Measurements from ENCODE around the gene GCSH.

Gene GCSH

DNA sequence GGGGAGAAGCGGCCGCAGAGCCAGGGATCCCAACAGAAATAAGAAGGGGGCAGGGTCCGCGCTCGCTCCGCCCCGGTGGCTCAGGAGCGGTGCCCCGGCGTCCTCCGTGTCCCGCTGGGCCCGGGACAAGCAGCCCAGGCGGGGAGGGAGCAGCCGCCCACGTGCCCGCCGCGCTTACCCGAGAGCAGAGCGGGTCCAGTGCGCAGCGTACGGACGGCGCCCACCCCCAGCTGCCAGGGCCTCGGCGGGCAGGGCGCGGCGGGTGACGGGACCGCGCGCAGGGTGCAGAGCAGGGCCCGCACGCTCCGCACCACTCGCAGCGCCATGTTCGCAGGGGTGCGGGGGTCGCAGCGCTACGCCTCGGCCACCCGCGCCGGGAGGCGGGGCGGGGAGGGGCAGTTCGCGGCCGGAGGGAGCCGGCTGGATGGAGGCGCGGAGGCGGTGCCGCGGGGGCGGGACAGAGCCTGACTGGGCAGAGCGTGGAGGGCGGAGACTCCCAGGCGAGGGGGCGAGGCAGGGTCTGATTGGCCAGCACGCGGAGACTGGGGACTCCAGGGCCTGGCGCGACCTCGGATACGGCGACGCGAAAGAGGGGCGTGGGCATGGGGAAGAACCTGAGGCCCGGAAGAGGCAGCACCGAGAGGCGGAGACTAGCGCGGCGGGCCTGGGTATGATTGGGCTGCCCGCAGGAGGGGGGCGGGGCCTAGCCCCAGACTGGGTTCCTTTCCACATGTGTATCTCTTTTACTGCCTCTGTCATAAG lies at the start of gene GCSH:
GCSH (minus strand) TSS at position 443 of the 762 bp plus-strand sequence; CDS start at position 326, 117 bp downstream.
- TF ChIP-seq, protein P1, sequence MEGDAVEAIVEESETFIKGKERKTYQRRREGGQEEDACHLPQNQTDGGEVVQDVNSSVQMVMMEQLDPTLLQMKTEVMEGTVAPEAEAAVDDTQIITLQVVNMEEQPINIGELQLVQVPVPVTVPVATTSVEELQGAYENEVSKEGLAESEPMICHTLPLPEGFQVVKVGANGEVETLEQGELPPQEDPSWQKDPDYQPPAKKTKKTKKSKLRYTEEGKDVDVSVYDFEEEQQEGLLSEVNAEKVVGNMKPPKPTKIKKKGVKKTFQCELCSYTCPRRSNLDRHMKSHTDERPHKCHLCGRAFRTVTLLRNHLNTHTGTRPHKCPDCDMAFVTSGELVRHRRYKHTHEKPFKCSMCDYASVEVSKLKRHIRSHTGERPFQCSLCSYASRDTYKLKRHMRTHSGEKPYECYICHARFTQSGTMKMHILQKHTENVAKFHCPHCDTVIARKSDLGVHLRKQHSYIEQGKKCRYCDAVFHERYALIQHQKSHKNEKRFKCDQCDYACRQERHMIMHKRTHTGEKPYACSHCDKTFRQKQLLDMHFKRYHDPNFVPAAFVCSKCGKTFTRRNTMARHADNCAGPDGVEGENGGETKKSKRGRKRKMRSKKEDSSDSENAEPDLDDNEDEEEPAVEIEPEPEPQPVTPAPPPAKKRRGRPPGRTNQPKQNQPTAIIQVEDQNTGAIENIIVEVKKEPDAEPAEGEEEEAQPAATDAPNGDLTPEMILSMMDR (IDR thresholded peaks at IDR 0.05; ENCODE audit: low read depth, low read length) = no peak
- peak; percentile 96 for DNase-seq (ENCODE audit: extremely low read depth, low read depth)

- TF ChIP-seq, protein P1 (IDR thresholded peaks at IDR 0.05; ENCODE audit: low read depth, low read length) = no peak
- no peak for DNase-seq (ENCODE audit: extremely low read depth, low read depth)
These were observed 47.8 kb upstream of the GCSH start for GRCh38 chr16:81143921-81144471.

DNA sequence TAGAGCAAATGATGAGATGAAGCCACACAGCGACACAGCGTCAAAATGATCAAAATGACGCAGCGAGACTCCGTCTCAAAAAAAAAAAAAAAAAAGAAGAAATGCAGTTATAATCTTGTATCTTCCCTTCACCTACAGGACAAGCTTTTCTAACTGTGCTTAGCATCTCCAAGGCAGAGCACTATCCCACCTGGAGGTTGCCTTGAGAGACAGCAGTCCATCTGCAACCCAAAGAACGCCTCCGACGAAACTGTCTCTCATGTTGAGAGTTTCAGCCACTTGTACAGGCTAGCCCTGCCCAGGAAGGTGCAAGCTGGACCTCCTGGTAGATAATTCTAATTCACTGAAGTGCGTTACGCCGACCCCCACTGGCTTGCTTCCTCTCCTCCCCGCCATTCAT lies 46.7 kb upstream of the GCSH start:
- TF ChIP-seq, protein P1 (IDR thresholded peaks at IDR 0.05; ENCODE audit: low read depth, low read length) = no peak

GRCh38 chr16:81140930-81141780 lies 45.0 kb upstream of the GCSH start:
- TF ChIP-seq, protein P1 (IDR thresholded peaks at IDR 0.05; ENCODE audit: low read depth, low read length) = no peak; the same call in 1 of the 2 replicates
- DNase-seq (ENCODE audit: extremely low read depth, low read depth) = no peak

More for the DNA sequence above, 46.7 kb upstream of the GCSH start:
- no peak for DNase-seq (ENCODE audit: extremely low read depth, low read depth)

- DNase-seq (ENCODE audit: extremely low read depth, low read depth) = no peak
- TF ChIP-seq, protein P1 (IDR thresholded peaks at IDR 0.05; ENCODE audit: low read depth, low read length) = no peak
These were observed 42.8 kb upstream of the GCSH start for GRCh38 chr16:81138831-81139557.

GRCh38 chr16:81137754-81138153 lies 41.6 kb upstream of the GCSH start:
- TF ChIP-seq, protein P1 (IDR thresholded peaks at IDR 0.05; ENCODE audit: low read depth, low read length) = no peak
- no peak for DNase-seq (ENCODE audit: extremely low read depth, low read depth)
